A549 treated with Hydrocortisone at 1 μM for 4 hours (cell line): ENCODE measurements around the gene MLLT1. TPM values are rescaled to one million over a fixed set of nuclear protein-coding genes. Genes with fewer than 3 reads are reported as not detected.

Experiments
- total RNA-seq: library from RNA; stranded (reverse); fragments of 200-300 nt; extraction: Qiagen RNA extraction; gene quantifications from 5 replicates; pipeline ENCODE4 v1.2.3, GENCODE V29; 2022

Gene MLLT1
- total RNA-seq: 19.5 to 21.6 TPM (median 20.5 TPM) in 5 replicates

GRCh38 chr19:6279931-6280591 is at the start of gene MLLT1:
Gene MLLT1 (minus strand): TSS chr19:6279975. CDS start chr19:6279784, 191 bp downstream.

Other genes with a start within 250 kb of the MLLT1 start
- 6.1 to 7.7 TPM (median 7.1 TPM) in 5 replicates for gene RFX2, start 169.5 kb downstream of the MLLT1 start, total RNA-seq
- not detected in 5 replicates for gene ACSBG2, start 144.3 kb downstream of the MLLT1 start, total RNA-seq
- not detected in 5 replicates for gene ACER1, start 53.6 kb upstream of the MLLT1 start, total RNA-seq
- gene CLPP, start 81.6 kb upstream of the MLLT1 start, total RNA-seq: 41.0 to 77.7 TPM (median 72.0 TPM) in 5 replicates
- 14.2 to 39.7 TPM (median 37.3 TPM) in 5 replicates for gene ALKBH7, start 92.8 kb upstream of the MLLT1 start, total RNA-seq
- gene PSPN, start 96.0 kb upstream of the MLLT1 start, total RNA-seq: 0.46 to 1.0 TPM (median 0.77 TPM) in 5 replicates
- 53.0 to 62.0 TPM (median 54.9 TPM) in 5 replicates for gene GTF2F1, start 113.2 kb upstream of the MLLT1 start, total RNA-seq
- 179 to 222 TPM (median 196 TPM) in 5 replicates for gene KHSRP, start 144.8 kb upstream of the MLLT1 start, total RNA-seq
- gene SLC25A41, start 153.8 kb upstream of the MLLT1 start, total RNA-seq: 0.08 to 0.13 TPM (median 0.12 TPM) in 3 of 5 replicates, not detected in the others
- 17.5 to 20.9 TPM (median 18.9 TPM) in 5 replicates for gene SLC25A23, start 179.8 kb upstream of the MLLT1 start, total RNA-seq
- 3.1 to 4.6 TPM (median 4.2 TPM) in 5 replicates for gene CRB3, start 184.3 kb upstream of the MLLT1 start, total RNA-seq
- 0.13 to 0.25 TPM (median 0.21 TPM) in 5 replicates for gene DENND1C, start 201.8 kb upstream of the MLLT1 start, total RNA-seq
- 6.0 to 7.4 TPM (median 6.6 TPM) in 5 replicates for gene TUBB4A, start 222.3 kb upstream of the MLLT1 start, total RNA-seq